ENCODE measurements around the gene NAPSA. TPM values are rescaled to one million over a fixed set of nuclear protein-coding genes. Genes with fewer than 3 reads are reported as not detected.

The NAPSA gene
- total and polyA plus RNA-seq, 10 of the 15 experiments (the other 5 are each of a cell fraction or from before 2014, with no cell fraction given): 6.7 to 45.4 (median 17.1) TPM

- peak overlapping the region; percentile 95 for H2AFZ ChIP-seq (ENCODE audit: control insufficient read depth, low read depth, low read length)
- POLR2A ChIA-PET: interaction anchor here (0.6 to 3.0 kb wide), 25 partner anchors 9 to 461 kb away, joined by 3 to 18 read pairs (median 4); partner anchors contain the start of genes JOSD2, KCNC3, MYBPC2 and NAPSA
- no peaks in the 10 kb centered on the region for H3K36me3 ChIP-seq (ENCODE audit: control insufficient read depth in 2 of 2, insufficient read depth in 2 of 2, low read length in 1 of 2)
- in situ Hi-C loops (cut with MboI): loop anchor here (5.0 to 10.0 kb wide), 2 partner anchors 430 to 537 kb away; no protein-coding TSS in a partner anchor
- peak overlapping the region; percentile 100 for H3K4me2 ChIP-seq (ENCODE audit: control insufficient read depth, insufficient read depth)
- BruUV-seq (replicated peaks): TSS peak; percentile 90
- H3K27me3 ChIP-seq (replicated peaks in 1 of 2; ENCODE audit: control insufficient read depth in 2 of 2, insufficient read depth in 2 of 2, low read length in 1 of 2): no peaks in the 10 kb centered on the region
- DNase-seq (ENCODE audit: low read depth, low spot score): peak; percentile 46
- intact Hi-C loops (cut with micrococcal nuclease; ENCODE audit: unreplicated experiment): loop anchor here (1.0 to 10.0 kb wide), 6 partner anchors 57 to 537 kb away; no protein-coding TSS in a partner anchor
- RAD21 ChIA-PET (ENCODE audit: unreplicated experiment): interaction anchor here (0.5 to 3.7 kb wide), 32 partner anchors 10 to 539 kb away, joined by 3 to 72 read pairs (median 3); partner anchors contain the start of genes KCNC3, NAPSA, NR1H2 and POLD1
- H3K4me3 ChIP-seq: peak overlapping the region; percentile 45
- peak; percentile 80 for ATAC-seq
- CTCF ChIA-PET: interaction anchor here (0.7 to 6.2 kb wide), 32 partner anchors 10 to 751 kb away, joined by 3 to 120 read pairs (median 6); partner anchors contain the start of genes CTU1, JOSD2, KCNC3 and NAPSA
- H3K9me3 ChIP-seq (replicated peaks; ENCODE audit: control insufficient read depth, insufficient read depth, low read length): peaks cover 2% of the 10 kb centered on the region; the same call in 2 of the 3 replicates
- no peaks in the 10 kb centered on the region for H3K79me2 ChIP-seq (ENCODE audit: control insufficient read depth, insufficient read depth, low read length)
- peak overlapping the region; percentile 89 for H3K9ac ChIP-seq (ENCODE audit: control insufficient read depth, insufficient read depth, low read length)
- SMC1A ChIA-PET (ENCODE audit: uncharacterized antibody, unreplicated experiment): interaction anchor here (0.9 to 3.8 kb wide), 16 partner anchors 10 to 564 kb away, joined by 3 to 68 read pairs (median 6); partner anchors contain the start of genes KCNC3, NAPSA, NR1H2 and POLD1
- under 1% methylated on average over 44 of the region's 54 CpGs for WGBS (ENCODE audit: insufficient coverage, insufficient replicate concordance, low lambda C conversion rate, missing lambda C conversion rate)
- no peaks in the 10 kb centered on the region for H4K20me1 ChIP-seq (ENCODE audit: control insufficient read depth, insufficient read depth)
- H3K4me1 ChIP-seq (ENCODE audit: control insufficient read depth, insufficient read depth, low read length): peaks cover 42% of the 10 kb centered on the region
- peak overlapping the region; percentile 95 for H3K27ac ChIP-seq (ENCODE audit: control insufficient read depth, insufficient read depth)
- FAIRE-seq: peak; percentile 61
- TF ChIP-seq SRF (IDR thresholded peaks at IDR 0.05; ENCODE audit: low read depth in 2 of 2, low read length in 2 of 2) (no peak), TAF1 (IDR thresholded peaks at IDR 0.05; ENCODE audit: borderline replicate concordance, low read depth, low read length) (0 out of 2 replicates have a peak, but pooled peaks have one; percentile 38), SKIL (IDR thresholded peaks at IDR 0.05; ENCODE audit: low read depth, poor library complexity, severe bottlenecking) (peak; percentile 70), RAD21 (IDR thresholded peaks at IDR 0.05; ENCODE audit: insufficient read depth, low read depth, low read length) (peak; percentile 84), NRF1 (conservative IDR thresholded peaks at IDR 0.05; ENCODE audit: low read depth, low read length) (no peak), TCF12 (IDR thresholded peaks at IDR 0.05; ENCODE audit: low read depth, low read length) (peak; percentile 79), GATAD2B (conservative IDR thresholded peaks at IDR 0.05; ENCODE audit: low read depth) (peak; percentile 83), BHLHE40 (IDR thresholded peaks at IDR 0.05; ENCODE audit: borderline replicate concordance in 1 of 2, low read depth in 2 of 2, low read length in 1 of 2) (peak; percentile 28 to 73; a peak in 2 of 4 replicates), IKZF2 (IDR thresholded peaks at IDR 0.05) (peak; percentile 90 to 92), EZH2 (IDR thresholded peaks at IDR 0.05; ENCODE audit: borderline replicate concordance, control insufficient read depth, low read depth, low read length) (no peak), NR2F1 (conservative IDR thresholded peaks at IDR 0.05) (no peak), STAT3 (IDR thresholded peaks at IDR 0.05; ENCODE audit: low read depth, low read length) (no peak), E4F1 (IDR thresholded peaks at IDR 0.05; ENCODE audit: borderline replicate concordance, partially characterized antibody) (no peak), ATF3 (IDR thresholded peaks at IDR 0.05; ENCODE audit: borderline replicate concordance, extremely low read depth, low read depth, low read length) (no peak), CHD1 (IDR thresholded peaks at IDR 0.05; ENCODE audit: low read depth, low read length) (no peak), SREBF1 (IDR thresholded peaks at IDR 0.05; ENCODE audit: low read length) (no peak), STAT1 (conservative IDR thresholded peaks at IDR 0.05) (no peak)
Measured at GRCh38 chr19:50357178-50358100, 8.0 kb downstream of the NAPSA start.

Measured in GM12878 (cell line).